ENCODE results near the gene PACS1.
"Not testable (repeated sequence)": the region's sequence is repeated elsewhere in the genome, so short reads cannot be mapped to it uniquely, and the experiment has no call there.

The PACS1 gene

DNA sequence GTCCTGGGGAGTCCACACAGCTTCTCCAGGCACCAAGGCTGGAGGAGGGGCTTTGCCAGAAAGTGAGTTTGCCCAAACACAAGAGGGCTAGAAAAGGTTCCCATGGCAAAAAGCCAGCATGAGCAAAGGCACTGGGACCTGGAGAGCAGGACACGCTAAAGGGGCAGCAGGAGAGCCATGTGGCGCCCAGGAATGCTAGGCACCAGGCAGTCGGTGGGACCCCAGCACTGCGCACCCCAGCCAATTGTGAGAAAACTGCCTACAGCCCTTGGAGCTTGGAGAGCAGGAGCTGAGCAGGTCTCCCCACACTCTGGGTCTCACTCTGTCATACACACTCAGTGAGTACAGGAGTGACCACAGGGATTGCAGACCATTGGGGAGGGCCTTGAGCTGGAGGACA is 193.2 kb downstream of the PACS1 start:
- no peak for DNase-seq

DNA sequence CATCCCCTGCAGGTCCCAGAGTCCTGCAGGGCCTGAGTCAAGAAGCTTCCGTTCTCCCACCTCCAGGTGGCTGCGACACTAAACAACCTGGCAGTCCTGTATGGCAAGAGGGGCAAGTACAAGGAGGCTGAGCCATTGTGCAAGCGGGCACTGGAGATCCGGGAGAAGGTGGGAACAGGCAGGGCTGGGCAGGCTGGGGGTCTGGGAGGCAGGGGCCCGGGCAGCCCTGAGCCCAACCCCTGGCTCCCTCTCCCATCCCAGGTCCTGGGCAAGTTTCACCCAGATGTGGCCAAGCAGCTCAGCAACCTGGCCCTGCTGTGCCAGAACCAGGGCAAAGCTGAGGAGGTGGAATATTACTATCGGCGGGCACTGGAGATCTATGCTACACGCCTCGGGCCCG is 193.7 kb downstream of the PACS1 start:
- no peak for DNase-seq

DNA sequence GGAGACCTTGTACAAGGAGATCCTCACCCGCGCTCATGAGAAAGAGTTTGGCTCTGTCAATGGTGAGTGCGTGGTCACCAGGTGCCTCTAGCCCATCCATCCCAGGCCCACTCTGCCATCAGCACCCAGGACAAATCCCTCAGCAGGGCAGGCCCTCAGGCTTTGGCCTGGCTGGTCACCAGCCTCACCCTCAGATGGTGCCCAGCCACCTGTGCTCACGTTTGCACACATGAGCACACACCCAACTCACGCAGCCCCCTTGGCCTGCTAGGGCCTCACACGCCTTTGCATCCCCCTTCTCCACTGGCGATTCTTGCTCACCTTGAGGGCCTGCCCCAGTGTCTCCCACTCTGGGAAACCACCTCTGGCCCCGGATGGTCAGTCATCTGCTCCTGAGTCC is 194.3 kb downstream of the PACS1 start:
- no peak for DNase-seq

DNA sequence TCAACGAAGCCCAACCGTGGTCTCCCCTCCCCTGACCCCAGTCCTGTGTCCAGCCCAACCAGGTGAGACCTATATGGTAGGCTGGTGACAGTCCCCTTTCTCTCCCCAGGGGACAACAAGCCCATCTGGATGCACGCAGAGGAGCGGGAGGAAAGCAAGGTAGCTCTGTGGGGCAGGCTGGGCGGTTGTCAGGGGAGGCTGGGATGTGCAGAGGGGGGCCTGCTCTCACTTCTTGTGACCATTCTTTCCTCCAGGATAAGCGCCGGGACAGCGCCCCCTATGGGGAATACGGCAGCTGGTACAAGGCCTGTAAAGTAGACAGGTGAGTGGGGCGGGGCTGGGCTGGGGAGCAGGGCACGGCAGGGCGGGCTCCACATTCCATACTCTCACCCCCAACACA is 194.8 kb downstream of the PACS1 start:
- peak; percentile 68 to 72 for DNase-seq

DNA sequence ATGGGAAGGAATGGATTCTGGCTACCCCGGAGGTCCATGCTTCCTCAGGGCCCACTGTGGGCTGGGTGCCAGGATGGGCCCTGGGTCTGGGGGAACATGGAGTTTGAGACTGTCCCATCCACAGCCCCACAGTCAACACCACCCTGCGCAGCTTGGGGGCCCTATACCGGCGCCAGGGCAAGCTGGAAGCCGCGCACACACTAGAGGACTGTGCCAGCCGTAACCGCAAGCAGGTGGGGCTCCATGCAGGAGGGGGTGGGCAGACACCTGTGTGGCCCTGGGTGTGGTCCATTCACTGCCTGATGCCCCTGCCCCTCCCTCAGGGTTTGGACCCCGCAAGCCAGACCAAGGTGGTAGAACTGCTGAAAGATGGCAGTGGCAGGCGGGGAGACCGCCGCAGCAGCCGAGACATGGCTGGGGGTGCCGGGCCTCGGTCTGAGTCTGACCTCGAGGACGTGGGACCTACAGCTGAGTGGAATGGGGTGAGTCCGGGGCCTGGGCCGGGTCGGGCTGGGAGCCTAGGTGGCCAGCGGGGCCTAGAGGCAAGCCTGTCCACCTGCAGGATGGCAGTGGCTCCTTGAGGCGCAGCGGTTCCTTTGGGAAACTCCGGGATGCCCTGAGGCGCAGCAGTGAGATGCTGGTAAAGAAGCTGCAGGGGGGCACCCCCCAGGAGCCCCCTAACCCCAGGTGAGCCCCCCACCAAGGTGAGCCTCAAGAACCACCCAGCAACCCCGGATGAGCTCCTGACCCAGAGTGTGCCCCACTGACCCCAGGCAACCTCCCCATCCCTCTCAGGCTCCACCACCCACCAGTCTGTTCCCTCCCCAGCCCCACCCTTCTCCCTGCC is 195.7 kb downstream of the PACS1 start:
- DNase-seq: no peak

DNA sequence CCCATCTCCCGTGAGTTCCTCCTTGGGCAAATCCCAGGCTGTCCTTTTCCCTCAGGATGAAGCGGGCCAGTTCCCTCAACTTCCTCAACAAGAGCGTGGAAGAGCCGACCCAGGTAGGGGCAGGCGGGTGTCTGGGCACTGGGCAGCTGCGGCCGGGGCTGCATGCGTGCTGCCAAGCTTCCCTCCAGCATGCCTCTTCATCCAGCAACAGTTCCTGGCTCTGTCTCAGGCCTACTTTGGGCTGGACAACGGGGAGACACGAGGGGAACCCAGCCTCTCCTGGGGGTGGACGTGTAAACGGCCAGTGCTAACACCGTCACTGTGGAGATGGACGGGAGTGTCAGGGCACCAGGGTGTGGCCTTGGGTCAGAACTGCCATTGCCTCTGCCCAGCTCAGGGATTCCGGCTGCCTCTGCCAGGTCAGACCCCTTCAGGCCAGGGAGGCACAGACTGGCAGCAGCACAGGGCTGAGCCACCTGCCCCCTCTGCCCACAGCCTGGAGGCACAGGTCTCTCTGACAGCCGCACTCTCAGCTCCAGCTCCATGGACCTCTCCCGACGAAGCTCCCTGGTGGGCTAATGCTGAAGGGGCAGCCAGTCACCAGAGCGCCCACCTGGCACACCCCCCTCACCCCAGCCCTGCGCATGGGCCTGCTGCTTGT is 196.4 kb downstream of the PACS1 start:
- DNase-seq: no peak

DNA sequence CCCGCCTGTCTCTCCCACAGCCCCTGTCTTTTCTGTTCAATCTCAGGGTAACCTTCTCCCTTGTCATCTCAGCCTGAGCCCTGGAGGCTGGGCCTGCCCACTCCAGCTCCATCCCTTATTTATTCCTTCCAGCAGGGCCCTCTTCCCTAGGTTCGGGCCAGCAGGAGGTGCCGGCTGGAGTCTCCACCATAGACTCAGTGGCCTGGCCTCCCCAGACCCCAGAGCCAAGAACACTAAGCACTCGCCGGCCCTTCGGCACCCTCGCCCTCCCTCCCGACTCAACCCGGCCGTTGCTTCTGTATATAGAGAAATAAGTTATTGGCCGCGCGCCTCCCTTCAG is 196.9 kb downstream of the PACS1 start:
- no peak for DNase-seq

DNA sequence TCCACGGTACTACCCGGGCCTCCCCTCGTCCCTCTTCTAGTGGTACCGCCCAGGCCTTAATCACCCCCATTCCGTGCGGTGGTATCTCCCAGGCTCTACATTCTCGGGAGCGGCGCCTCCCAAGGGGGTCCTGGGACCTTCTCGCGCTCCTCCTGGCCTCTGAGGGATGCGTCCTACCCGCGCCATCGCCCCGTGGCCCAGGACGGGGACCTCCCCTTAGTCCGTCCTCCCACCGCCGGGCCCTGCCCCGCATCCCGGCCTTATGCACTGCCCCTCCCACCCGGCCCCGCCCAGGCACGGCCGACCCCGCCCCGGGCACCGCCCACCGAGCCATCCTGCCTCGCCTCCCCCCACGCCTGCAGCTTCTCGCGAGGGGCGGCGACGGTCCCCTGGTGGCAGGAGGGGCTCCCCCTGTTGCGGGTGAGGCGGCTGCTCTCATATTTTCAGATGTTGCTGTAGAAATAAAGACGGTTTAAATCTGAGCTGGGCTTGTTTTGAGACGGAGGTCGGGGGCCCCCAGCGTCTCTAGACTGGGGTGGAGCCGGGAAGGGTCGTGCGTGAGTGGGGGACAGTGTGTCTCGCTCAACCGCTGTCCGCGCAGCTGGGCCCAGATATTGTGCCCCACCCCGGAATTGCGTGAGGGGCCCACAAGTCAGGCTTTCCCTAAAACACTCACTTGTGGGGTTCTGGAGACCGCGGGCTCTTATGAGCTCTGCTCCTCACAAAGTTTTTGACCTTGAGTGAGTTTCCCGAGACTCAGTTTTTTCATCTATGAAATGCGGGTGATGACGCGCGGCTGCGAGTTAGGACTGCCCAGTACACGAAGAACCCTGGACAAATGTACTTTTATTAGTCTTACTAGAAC is 197.5 kb downstream of the PACS1 start:
- peak; percentile 91 to 92 for DNase-seq

DNA sequence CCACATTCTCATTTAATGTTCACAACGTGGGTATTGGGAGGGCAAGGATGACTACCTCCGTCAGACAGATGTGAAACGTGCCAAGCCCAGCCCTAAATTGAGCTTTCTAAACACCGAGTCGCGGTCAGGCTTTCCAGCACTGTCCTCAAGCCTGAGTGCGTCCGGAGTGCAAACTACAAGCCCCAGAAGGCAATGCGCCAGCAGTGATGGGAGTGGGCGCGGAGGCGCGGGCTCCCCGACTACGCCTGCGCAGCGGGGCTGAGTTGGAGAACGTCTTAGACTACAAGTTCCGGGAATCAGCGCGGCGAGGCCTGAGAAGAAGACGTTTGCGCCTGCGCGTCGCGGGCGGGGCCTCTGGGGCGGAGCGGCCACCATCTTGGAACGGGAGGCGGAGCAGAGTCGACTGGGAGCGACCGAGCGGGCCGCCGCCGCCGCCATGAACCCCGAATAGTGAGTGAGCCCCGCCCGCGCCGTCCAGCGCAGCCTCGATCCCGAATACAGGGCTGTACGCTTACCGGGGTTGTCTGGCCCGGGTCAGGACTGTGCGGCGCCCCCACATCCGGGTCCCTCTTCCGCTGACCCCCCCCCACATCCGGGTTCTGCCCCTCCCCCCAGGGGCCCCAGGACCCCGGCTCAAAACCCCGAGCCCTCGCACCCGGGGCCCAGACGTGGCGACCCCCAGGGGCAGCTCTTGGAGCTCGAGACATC is 198.3 kb downstream of the PACS1 start, which contains the start of gene RAB1B:
Gene RAB1B, plus strand, starts transcription at position 396 of the 708 bp plus-strand sequence. Its CDS starts 41 bp downstream, at position 437.
- DNase-seq: peak; percentile 100

DNA sequence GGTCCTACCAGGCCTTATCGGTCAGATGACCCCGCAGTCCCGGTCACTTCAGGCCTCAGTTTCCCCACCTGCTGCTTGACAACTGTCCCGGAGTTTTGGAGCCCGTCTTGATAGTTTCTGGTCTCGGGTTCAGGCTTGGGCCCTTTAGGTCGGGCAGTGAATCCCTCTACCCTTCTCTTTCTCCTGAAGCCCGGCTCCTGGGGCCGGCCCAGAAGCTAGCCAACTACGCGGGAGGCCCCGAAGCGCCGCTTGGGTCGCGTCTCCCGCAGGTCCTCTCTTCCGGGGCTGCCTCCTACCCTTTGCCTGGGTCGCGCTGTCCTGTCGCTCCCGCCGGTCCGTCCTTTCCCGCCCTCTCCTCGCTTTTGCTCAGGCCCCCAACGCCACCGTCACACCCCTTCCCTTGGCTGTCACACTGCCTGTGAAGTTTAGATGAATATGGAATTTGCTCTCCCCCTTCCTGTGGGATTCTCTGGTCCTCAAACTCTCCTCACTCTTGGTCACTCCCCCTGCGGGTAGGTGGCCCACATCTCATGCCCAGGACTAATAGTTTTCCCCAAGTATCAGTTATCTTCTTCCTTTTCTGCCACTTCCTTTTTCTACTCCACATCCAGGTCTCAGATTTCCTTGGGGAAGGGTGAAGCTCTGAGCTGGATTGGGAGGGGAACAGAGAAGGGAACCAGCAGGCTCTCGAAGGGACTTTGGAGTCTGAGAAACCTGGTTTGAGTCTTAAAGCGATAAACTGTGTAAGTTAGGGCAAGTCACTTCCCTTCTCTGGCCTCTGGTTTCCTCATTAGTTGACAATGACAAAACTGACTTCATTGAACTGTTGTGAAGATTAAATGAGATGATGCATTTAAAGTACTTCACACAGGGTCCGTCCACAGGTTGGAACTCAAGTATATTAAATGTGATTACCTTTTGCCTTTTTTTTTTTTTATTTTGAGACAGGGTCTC is 199.2 kb downstream of the PACS1 start:
- peak in 1 of 2 experiments; percentile 50 for DNase-seq

DNA sequence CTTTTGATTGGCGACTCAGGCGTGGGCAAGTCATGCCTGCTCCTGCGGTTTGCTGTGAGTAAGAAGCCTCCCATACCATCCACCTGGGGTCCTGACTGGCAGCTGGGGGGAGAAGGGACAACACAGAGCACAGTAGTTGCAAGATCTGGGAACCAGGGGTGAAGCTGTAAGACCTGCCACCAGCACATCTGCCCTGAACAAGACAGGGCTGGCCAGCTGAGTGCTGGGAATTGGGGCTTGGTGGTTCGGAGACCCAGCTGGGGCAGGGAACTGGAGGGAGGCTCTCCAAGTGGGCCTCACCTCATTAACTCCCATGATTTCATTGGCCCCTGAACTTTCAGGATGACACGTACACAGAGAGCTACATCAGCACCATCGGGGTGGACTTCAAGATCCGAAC is 201.7 kb downstream of the PACS1 start:
- DNase-seq: no peak

DNA sequence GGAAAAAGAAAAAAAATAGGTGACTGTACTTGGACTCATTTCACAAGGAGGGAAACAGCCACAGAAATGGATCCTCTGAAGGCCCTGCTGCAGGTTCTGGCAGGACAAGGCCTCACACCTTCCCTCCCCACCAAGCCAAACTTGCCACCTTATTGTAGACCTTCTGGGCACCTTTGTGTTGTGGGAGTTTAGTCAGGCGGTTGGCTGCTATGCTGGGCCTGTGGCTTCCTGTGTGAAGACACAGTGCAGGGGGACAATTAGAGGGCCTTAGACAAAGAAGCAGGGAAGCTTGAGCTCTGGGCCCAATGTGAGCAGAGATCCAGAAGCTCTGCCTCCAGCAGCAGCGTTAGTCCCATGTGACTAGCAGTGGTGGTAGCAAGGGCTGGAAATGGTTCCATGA is 202.5 kb downstream of the PACS1 start:
- DNase-seq: no peak

DNA sequence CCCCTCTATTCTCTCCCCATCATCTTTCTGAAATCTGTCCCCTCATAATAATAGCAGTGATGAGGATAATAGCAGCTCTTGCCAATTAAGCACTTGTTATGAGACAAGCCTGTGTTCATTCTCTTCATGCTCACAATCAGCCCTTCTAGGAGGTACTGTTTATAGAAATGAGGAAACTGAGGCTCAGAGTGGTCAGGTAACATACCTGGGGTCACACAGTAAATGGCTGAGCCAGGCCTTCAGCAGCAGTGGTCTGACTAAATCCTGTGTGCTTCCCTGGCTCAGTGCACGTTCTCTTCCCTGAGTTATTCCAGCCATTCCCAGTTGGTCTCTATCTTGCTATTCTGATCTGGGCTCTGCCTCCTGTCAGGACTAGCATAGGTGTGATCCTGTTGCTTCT is 204.1 kb downstream of the PACS1 start:
- no peak for DNase-seq

DNA sequence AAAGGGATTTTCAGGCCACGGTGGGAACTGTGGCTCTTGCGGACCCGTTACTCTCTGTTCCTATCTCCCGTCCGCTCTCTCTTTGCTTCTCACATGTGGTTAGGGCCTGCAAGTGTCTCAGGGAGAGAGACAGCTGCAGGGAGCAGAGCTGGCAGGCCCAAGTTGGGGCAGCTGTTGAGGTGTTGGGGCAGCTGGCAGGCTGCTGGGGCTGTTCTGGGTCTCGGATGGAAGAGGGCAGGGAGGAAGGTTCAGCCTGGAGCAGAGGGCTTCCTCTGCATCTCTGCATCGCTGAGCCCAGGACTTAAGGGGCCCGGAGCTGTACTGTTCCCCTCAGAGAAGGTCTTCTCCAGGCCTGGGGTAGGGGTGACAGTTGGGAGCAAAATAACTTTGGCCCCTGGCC is 205.3 kb downstream of the PACS1 start:
- DNase-seq: no peak

DNA sequence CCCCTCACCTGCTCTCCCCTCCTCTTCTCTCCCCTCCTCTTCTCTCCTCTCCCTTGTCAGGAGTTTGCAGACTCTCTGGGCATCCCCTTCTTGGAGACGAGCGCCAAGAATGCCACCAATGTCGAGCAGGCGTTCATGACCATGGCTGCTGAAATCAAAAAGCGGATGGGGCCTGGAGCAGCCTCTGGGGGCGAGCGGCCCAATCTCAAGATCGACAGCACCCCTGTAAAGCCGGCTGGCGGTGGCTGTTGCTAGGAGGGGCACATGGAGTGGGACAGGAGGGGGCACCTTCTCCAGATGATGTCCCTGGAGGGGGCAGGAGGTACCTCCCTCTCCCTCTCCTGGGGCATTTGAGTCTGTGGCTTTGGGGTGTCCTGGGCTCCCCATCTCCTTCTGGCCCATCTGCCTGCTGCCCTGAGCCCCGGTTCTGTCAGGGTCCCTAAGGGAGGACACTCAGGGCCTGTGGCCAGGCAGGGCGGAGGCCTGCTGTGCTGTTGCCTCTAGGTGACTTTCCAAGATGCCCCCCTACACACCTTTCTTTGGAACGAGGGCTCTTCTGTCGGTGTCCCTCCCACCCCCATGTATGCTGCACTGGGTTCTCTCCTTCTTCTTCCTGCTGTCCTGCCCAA is 206.0 kb downstream of the PACS1 start:
- DNase-seq: no peak

DNA sequence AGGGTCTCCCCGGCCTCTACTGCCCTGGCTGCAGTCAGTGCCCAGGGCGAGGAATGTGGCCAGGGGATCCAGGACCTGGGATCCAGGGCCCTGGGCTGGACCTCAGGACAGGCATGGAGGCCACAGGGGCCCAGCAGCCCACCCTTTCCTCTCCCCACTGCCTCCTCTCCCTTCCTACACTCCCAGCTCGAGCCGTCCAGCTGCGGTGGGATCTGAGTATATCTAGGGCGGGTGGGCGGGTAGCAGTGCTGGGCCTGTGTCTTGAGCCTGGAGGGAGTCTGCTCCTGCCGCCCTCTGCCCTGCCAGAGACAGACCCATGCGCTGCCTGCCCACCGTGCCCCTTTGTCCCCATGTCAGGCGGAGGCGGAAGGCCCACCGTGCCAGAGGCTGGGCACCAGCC is 206.5 kb downstream of the PACS1 start:
- not testable (repeated sequence) for DNase-seq

DNA sequence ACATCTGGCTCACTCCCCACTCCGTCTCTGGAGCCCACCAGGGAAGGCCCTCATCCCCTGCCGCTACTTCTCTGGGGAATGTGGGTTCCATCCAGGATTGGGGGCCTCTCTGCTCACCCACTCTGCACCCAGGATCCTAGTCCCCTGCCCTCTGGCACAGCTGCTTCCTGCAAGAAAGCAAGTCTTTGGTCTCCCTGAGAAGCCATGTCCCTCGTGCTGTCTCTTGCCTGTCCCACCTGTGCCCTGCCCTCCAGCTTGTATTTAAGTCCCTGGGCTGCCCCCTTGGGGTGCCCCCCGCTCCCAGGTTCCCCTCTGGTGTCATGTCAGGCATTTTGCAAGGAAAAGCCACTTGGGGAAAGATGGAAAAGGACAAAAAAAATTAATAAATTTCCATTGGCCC is 207.0 kb downstream of the PACS1 start:
- DNase-seq: not testable (repeated sequence)

DNA sequence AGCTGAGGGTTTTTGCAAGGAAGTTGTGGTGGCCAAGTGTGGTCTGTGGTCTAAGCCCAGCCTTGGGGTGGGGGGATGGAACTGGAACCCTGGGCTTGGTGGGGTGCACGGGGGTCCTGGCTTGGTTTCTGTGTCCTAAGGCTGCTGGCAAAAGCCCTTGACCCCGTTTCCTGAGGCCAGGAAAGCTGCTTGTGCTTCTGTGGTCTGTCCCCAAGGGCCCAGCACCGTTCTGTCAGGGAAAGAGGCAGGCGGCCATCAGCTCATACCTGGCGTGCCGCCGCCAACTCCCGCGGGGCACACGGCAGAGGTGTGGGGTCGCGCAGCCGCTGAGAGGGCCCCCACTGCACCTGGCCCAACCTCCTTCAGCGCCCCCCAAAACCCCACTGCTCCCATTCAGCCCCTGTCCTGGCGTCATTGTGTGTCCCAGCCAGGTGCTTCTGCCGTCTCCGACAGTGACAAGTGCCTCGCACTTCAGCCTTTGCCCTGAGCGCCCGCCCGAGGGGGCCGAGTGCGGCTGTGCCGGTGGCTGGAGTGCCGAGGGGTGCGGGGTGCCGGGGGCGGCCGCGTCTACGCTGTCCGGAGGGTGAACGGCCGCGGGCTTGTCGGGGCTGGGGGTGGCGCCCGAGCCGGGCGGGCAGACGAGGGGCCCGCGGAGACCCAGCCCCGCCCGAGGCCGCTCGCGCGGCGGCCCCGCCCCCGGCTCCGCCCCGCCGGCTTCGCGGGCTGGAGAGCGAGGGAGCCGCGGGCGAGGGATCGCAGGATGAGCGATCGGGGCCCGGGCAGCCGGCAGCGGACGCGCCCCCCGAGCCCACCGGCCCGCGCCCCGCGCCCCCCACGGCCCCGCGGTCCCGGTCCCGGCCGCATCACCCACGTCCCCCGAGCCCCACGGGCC is 207.6 kb downstream of the PACS1 start, which contains the start of gene CNIH2:
Gene CNIH2, plus strand, starts transcription at position 705 of the 892 bp plus-strand sequence. CDS start 282 bp downstream, outside the sequence.
- peak; percentile 51 to 70 for DNase-seq

DNA sequence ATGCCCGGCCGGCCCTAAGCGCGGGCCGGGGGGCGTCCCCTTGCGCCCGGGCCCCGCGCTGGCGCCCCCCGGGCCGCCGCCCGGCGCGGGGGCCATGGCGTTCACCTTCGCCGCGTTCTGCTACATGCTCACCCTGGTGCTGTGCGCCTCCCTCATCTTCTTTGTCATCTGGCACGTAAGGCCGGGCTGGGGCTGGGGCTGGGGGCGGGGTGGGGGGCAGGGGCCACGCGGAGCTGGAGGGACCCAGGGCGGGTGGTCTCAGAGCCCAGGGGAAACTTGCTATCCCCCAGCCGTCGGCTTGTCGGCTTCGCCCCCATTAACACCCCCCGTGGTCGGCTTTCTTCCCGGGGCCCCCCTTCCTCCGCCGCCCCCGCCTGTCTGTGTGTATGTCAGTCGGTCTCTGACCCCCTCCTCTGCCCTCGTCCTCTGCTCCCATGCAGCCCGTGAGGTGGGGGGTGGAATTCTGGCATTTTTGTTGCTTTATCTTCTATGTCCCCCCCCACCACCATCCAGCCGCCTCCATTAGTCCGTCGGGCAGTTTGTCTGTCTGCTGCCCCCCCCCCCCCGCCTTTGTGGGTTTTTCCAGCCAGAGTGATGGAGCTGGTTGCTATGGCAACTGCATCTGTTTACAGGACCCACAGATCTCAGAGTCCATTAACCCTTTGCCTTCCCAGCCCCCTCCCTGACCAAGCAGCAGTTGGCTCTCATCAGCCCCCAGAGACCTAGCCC is 208.5 kb downstream of the PACS1 start:
- no peak for DNase-seq

All from activated T-cell treated with anti-CD3 and anti-CD28 coated beads, Interleukin-2, amount 50 U/mL, for 48 hours (primary cell).